Activated T-cell treated with anti-CD3 and anti-CD28 coated beads, Interleukin-2, amount 50 U/mL, for 1 hour (primary cell): ENCODE results near the gene LRRC73.
A peak's percentile ranks its signal among the peaks of the same experiment; 100 is the strongest.
"Not testable (repeated sequence)": the region's sequence is repeated elsewhere in the genome, so short reads cannot be mapped to it uniquely, and the experiment has no call there.

Experiments used
- DNase-seq: peaks from one replicate; pipeline ENCODE4 v3.0.0-alpha.2; 2020

Gene LRRC73

DNA sequence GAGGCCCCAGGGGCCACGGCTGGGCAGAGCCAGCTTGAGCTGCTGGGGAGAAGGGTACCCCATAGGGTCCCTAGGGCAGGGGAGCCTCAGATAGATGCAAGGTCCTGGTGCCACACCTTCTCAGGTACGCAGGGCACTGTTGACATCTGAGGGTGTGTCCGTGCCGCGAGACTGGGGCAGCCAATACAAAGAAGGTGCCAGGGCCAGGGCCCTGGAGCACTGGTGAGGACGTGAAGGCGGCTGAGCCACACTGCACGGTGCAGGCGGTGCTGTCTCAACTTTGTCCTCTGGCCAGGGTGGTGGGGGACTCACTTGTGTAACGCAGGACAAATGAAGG is 649 bp upstream of the LRRC73 start:
- no peak for DNase-seq

DNA sequence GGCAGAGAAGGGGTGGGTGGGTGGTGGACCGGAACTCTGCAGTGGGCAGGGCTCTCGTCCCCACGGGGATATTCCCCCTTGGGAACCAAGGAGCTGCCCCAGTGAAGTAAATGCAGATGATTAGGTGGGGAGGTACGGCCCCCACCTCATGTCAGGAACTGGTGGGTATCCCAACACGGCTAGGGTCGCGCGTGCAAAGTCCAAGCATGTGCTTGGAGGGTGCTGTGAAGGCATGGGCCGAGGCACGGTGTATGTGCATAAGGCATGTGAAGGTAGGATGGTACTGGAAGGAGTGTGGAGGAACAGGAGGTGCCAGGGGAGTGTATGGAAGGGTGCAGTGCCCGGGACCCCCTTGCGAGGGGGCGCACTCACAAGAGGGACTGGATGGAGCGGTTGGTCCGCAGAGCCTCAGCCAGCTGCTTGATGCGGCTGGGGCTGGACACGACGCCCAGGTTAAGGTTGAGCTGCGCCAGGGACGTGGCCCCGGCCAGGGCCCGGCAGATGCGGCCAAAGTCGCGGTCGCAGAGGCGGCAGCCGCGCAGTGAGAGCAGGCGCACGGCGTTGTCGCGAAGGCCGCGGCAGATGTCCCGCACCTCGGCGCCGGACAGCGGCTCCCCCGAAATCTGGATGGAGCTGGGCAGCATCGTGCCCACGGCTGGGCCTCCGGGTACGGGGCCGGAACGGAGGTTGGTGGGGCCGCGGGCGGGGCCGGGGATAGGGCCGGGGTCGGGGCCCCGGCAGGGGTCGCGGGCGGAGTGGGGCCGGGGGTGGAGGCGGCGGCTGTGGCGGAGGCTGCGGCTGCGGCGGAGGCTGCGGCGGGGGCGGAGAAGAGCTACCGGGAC is 783 bp downstream of the LRRC73 start:
- no peak for DNase-seq

DNA sequence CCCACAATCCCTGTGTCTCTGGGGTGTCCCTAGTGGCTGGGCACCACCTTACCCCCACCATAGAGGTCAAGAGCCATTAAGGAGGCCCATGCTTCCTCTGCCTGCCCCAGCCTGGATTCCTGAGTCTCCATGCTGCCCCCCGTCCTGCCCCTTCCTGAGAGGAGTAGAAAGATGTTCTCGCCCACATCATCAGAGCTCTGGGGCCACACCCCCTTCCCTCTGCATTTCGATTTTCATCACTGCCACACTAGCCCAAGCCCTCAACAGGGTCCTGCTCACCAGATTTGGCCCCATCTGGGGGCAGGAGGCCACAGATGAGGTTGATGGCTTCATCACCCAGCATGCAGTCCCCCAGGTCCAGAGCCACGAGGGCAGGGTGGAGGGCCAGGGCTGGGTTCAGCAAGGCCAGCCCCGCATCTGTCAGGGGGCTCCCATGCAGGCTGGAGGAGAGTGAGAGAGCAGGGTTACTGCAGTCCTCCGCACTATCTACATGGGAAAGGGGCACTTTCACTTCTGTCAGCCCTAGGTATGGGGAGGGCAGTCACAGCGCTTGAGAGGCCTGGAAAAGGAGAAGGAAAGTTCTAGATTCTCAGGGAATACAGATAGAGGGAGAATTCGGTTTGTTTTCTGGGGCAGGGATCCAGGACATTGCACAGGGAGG is 1.5 kb downstream of the LRRC73 start:
- DNase-seq, result no peak

DNA sequence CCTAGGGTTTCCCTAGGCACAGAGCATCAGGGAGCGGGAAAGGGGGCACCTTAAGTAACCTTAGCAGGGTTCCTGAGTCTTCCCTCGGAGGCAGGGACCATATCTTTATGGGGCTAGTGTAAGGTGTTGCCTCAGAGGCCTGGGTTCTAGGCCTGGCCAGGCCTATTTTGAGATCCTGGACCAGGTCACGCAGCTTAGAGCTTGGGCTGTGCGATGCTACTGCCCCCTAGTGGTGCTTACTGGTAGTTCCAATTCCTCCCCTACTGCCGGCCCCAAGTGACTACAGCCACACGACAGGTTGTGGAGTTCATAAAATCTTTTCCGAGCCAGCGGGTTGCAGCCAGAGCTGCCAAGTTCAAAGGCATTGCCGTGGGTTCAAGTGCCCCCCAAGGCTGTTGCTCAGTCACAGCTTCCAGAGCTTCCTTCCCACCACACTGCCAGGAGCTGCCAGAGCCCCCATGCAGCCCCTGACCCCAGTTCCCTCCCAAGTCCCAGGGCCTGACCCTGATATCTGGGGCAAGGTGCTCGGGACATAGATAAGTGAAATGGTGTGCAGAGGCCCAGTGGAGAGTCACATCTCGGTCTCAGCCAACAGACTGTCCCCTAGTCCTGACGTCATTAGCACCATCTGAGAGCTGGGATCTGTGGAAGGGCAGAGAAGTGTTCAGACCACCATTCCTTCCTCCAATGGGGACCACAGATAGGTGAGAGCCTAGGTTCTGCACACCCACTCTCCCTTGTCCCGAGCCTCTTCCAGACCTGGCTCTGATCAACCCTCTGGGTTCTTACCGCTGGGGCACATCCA is 3.3 kb downstream of the LRRC73 start:
- peak; percentile 77 for DNase-seq

DNA sequence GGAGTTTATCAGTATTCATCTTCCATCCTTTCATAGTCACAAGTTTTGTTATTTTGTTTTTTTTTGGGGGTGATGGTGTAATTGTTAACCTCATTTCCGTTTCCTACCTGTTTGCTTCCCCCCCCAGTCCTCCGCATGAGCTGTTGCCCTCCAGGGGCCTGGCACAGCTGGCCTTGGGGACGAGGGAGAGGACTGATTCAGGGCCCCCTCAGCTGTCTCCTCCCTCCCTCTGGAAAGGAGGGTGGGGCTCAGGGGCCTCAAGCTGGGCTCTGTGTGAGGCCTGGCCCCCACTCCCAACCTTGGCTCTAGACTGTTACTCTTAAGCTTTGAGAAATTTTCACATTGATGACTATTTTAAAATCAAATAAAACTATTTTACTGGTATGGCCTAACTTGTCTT is 4.0 kb downstream of the LRRC73 start:
- DNase-seq, result no peak

DNA sequence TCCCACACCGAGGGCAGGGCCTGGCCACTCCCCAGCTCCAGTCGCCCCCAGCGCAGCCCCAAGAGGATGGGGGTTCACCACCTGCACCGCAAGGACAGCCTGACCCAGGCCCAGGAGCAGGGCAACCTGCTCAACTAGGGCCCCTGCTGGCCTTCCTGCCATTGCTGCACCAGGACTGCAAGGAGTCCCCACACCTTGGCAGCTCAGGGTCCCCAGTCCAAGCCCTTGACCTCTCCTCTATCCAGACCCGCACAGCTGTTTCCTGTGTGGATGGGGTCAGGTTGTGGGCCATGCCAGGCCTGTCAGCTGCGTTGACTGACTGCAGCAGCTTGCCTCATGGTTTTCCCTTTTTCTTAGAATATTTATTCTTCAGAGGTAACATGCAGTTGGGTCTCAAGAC is 4.4 kb downstream of the LRRC73 start:
- DNase-seq, result no peak

DNA sequence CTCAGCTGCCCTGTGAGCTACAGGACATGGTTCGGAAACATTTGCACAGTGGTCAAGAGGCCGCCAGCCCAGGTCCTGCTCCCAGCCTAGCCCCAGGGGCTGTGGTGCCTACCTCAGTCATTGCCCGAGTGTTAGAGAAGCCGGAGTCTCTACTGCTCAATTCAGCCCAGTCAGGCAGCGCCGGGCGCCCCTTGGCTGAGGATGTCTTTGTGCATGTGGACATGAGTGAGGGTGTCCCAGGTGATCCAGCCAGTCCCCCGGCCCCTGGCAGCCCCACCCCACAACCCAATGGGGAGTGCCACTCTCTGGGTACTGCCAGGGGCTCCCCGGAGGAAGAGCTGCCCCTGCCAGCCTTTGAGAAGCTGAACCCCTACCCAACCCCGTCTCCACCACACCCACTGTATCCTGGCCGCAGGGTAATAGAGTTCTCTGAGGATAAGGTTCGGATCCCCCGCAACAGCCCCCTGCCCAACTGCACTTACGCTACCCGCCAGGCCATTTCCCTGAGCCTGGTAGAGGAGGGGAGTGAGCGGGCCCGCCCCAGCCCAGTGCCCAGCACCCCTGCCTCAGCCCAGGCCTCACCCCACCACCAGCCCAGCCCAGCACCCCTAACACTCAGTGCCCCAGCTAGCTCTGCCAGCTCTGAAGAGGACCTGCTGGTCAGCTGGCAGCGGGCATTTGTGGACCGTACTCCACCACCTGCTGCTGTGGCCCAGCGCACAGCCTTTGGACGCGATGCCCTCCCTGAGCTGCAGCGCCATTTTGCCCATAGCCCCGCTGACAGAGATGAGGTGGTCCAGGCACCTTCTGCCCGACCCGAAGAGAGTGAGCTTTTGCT is 5.2 kb downstream of the LRRC73 start:
- no peak for DNase-seq

DNA sequence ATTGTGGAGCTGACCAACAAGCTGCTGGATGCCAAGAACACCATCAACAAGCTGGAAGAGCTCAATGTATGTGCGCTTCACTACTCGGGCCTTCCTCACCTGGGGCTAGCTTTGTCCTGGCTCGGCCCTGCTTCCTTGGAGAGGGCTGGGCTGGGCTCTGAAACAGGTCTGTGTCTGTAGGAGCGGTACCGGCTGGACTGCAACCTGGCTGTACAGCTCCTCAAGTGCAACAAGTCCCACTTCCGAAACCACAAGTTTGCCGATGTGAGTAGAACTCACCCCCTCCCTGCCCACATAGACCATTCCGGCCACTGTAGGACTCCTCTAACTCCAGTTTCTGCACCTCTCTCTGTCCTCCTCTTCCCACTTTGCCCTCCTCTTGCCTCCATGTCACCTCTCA is 6.7 kb downstream of the LRRC73 start:
- DNase-seq, result no peak

DNA sequence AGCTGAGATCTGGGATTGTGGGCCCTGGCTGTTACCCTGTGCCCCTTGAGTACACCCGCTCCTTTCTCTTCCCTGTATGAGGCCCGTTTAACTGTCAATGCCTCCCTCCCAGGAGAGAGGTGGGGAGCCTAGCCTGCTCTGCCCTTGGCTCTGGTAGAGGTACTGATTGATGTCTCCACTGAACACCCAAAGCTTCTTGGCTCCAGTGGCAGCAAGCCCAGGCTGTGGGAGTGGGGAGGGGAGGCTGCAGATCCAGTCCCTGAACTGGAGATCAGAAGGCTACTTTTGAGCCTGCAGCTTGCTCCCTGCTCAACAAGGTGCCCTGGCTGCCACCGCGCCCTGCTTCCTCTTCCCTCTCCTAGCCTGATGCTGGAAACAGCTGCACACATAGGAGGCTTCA is 7.5 kb downstream of the LRRC73 start:
- no peak for DNase-seq

DNA sequence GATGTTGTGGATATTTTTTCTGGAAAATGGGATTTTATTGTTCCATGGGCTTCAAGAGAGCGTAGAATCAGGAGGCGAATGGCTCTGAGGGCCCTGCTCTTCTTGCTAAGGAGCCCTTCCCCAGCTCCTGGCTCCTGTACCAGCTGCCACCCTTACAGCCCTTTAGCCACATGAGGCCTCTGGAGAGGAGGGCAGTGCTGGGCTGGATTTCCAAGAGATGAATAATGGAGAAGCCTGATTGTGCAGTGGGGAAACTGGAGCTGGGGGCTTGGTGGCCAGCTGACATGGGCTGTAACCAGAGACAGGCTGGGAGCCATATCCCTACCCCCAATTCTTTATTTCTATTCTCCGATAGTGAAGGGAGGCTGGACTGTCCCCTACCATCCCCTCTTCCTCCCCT is 9.2 kb downstream of the LRRC73 start:
- DNase-seq, result no peak

DNA sequence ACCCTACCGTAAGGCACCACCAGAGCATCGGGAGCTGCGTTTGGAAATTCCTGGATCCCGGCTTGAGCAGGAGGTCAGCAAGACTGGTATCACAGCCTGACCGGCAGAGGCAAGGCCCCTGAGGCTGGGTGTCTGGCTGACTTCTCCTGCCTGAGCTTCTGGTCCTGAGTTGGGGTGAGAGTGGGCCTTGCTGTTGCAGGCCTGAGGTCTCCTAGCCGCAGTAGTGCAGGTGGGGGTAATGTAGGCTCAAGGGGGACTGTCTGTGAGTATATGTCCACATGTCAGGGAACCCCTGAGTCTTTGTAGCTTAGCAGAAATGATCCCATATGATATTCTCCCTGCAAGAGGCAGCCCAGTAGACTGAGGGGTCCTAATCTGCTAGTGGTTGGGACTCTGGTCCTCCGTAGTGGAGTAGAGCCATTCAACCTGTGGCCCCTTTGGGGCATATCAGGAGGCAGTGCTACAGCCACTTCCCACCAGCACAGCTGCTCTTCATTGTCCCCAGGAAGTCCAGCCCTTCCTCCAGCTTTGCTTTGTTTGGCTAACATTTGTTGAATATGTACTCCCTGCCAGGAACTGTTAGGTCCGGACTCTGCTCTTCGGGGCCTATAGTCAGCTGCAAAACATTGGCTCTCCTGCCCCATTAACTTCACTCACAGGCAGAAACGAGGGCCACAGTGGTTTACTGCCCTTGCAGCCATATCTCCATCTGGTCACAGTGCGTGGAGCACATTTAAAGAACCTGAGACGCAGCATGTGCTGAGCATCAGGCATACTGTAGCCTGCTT is 10.9 kb downstream of the LRRC73 start:
- no peak for DNase-seq

DNA sequence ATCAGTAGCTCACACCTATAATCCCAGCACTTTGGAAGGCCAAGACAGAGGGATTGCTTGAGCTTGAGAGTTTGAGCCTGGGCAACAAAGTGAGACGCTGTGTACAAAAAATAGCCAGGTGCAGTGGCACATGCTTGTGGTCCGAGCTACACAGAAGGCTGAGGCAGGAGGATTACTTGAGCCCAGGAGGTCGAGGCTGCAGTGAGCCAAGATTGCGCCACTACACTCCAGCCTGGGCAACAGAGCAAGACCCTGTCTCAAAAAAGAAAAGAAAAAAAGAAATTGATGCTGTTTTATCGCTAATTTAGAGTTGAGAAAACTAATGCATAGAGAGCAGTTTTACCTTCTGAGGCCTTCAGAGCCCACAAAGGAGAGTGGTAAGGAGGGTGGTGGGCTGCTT is 11.9 kb downstream of the LRRC73 start:
- not testable (repeated sequence) for DNase-seq

DNA sequence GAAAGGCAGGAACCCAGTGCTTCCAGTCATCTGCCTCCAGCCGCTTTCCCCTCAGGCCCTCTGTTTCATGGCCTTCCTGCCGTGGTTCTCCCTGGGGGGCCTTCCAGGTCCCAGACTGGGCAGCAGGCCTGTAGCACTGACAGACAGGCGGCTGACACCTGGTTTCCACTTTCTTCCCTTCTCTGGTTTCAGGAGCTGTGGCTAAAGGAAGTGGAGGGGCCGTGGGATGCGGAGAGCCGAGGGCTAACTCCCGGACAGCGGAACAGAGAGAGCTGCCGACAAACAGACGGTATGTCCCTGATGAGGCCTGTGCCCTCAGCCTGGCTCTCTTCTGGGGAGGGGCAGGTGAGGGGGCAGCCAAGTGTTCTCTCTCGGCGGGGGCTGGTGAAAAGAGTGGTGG is 12.5 kb downstream of the LRRC73 start:
- DNase-seq, result no peak

DNA sequence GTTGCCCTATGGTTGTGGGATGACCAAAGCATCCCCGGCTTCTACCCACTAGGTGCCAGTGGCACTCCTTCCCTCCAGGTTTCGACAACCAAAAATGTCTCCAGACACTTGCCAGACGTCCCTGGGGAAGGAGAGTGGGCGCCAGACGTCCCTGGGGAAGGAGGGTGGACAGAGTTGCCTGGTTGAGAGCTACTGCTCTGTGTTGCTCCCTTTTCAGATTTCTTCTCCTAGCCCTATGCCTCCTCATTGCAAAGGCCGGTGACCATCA is 13.1 kb downstream of the LRRC73 start:
- no peak for DNase-seq

DNA sequence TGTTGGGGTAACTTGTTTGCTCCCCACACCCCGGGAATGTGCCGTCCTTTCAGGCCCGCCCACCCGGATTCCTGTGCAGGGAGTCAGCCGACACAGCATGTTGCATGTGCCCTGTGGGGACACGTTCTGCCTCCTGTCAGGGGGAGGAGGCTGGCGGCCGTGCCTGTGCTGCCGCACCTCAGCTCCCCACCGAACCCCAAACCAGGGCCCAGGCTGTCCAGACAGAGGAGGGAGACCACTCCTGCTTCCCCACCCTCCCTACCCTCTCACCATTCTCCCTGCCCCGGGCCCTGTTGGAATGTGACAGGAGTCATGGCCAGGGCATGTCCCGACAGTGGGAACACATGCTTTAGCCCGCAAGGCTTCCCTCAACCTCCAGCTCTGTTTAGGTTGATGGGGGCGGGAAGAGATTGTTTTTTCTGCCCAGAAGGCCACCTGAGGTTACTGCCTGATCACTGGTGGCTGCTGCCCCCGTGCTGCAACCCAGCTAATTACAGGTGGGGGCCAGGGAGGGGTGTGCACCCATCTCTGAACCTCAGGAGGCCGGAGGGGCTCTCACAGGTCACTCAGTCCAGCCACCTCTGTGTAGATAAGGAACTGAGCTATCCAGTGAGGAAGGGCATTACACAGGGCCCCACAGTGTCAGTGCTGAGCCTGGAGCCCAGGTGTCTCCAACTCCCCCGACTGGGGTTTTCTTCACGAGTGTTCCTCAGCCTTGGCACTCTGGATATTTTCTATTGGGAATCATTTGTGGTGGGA is 13.6 kb downstream of the LRRC73 start:
- DNase-seq, result no peak

DNA sequence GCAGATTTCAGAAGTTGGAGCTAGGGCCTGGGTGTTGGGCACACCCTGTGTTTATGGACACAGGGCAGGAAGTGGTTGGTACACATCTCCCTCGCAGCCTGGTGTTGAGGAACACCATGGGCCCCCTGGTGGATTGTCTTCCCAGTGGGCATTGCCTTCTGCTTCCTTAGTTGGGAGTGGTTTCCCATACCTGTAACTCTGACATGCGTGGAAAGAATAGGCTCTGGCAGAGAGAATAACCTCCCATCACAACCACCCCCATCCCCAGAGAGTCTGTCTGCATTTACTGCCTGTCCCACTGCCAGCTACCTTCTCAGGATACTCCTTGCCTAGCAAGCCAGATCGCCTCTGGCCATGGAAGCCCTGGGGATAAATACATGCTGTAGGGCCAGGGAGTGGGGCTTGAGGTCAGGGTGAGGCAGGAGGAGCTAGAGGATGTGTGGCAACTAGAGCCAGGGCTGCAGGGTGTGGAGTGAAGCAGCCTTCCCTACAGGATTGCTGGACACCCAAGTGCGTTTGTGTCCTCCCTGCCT is 14.7 kb downstream of the LRRC73 start:
- DNase-seq, result no peak

DNA sequence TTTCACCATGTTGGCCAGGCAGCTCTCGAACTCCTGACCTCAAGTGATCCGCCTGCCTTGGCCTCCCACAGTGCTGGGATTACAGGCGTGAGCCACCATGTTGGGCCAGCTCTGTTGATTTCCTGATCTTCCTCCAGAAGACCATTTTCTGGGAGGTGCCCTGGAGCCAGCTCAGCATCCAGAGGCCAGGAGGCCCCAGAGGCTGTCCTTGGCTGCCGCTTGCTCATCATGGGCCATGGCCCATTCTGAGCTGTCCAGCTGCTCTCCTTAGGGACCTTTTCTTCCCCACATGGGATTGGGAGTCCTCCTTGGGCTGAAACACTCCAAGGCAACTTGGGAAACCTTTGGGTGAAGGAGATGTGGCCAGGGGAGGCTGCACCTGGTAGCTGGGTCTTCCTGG is 15.4 kb downstream of the LRRC73 start:
- no peak for DNase-seq

DNA sequence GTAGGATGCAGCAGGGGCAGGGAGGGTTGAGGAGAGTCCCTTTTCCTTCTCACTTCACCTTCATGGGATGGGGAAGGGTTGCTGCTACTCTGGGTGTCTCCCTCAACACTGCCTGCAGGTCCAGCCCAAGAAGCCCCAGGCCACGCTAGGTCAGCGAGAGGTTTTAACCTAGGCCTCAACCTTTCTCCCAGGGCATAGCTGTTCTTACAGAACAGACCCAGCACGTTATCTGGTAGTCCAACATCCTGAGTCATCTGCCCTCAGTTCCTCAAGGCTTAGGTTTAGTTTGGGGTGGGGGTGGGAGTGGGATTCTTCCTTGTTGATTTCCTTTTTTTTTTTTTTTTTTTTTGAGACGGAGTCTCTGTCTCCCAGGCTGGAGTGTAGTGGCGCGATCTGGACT is 15.8 kb downstream of the LRRC73 start:
- DNase-seq, result no peak

DNA sequence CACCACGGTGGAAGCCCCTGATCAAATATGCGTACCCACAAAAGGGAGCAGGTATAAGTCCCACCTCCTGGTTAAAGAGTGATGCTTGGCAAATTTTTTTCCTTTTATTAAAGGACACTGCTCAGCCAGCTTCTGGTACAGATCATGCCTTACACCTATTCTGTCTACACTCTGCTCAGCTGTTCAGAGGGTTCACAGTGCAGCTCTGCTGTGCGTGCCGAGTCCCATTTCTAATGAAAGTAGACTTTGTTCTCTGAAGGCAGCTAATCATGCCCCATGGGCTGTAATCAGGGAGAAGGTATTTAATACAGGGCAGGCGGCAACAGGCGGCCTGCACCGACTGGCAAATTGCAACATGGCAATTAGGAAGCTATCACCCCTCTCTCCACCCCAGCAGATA is 16.3 kb downstream of the LRRC73 start:
- no peak for DNase-seq

DNA sequence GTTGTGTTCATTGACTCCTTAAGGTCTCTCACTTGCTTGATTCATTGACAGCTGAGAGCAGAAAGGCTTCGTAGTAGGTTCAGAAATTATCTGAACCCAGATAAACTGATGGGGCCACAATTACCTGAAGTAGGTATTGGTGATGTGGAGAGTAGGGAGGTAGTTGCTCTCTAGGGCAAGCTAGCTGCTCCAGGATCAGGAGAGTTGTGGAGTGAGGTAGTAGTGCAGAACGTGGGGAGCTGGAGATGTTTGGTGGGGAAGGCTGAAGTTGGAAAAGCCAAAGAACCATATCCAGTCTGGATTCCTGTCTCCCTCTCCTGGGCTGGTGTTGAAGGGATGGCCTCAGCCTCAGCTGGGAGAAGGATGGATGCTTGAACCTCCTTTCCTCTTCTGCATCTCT is 16.9 kb downstream of the LRRC73 start:
- DNase-seq, result no peak

DNA sequence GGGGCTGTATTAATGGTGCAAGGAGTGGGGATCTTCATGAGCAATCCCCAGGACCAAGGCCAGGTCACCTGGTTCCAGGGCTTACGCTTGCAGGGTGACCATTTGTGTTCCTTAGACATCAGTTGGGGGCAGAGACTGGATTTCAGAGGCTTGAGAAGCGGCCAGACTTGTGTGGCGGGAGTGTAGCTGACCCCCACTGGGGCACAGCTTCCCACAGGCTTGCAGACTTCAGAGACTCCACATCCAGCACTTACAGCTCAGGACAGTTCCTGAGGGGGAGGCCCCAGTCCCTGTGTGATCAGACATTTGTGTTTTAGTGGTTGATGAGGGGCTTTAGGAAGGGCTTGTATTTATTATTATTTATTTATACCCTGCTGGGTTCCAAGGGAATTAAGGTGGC is 17.5 kb downstream of the LRRC73 start:
- no peak for DNase-seq
